Measurements from ENCODE around the gene SEMA5A.

Gene SEMA5A

DNA sequence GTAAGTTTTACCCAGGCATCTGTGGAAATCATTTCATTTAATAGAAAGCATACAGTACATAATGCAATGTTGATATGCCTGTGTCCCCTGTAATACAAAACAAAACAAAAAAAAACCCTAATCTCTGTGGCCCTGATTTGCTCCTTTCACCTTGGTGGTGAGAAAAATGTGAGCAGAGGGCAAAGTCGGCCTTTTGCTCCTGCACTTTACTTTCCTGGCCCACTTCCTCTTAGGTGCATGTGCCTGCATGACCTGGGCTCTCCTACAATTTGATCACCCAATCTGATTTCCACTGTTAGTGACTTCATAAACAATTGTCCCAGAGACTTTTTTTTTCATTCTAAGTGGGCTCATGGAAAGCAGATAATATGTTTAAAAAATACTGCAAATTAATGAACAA lies 424.3 kb downstream of the SEMA5A start:
- Histone ChIP-seq H3K36me3 (ENCODE audit: control insufficient read depth in 1 of 2, insufficient read depth in 2 of 2, low read length in 2 of 2) (no peaks in the 10 kb centered on the region), H3K9me3 (ENCODE audit: control insufficient read depth in 1 of 2, low read length in 2 of 2) (no peaks in the 10 kb centered on the region), H3K4me3 (ENCODE audit: low read depth in 1 of 2, low read length in 2 of 2) (no peak overlapping the region), H3K4me1 (ENCODE audit: control insufficient read depth in 1 of 2, insufficient read depth in 2 of 2, low read length in 2 of 2) (no peaks in the 10 kb centered on the region), H3K27me3 (ENCODE audit: low read depth, low read length) (no peaks in the 10 kb centered on the region), H3K27ac (ENCODE audit: low read length) (no peak overlapping the region)

DNA sequence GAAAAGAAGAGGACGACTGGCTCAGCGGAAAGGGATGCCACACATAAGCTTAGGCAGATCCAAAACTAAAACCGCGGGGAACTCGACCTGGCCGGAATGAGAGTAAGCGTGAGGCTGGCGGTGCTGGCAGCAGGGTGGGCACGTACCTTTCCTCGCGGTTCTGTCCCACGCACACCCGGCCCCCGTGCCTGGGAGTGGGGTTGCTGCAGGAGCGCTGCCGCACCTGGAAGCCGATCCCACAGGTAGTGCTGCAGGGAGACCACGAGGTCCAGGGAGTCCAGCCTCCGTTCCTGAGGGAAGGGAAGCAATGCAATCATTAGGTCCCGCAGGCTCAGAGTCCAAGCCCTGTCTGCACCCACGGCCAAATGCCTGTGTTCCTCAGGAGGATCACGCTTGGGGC lies 427.0 kb downstream of the SEMA5A start:
- Histone ChIP-seq H3K36me3 (ENCODE audit: control insufficient read depth in 1 of 2, insufficient read depth in 2 of 2, low read length in 2 of 2) (no peaks in the 10 kb centered on the region), H3K4me1 (ENCODE audit: control insufficient read depth in 1 of 2, insufficient read depth in 2 of 2, low read length in 2 of 2) (no peaks in the 10 kb centered on the region), H3K27ac (ENCODE audit: low read length) (no peak overlapping the region), H3K27me3 (ENCODE audit: low read depth, low read length) (no peaks in the 10 kb centered on the region), H3K9me3 (ENCODE audit: control insufficient read depth in 1 of 2, low read length in 2 of 2) (peaks cover 0 to 7% of the 10 kb centered on the region in 2 donors), H3K4me3 (ENCODE audit: low read depth in 1 of 2, low read length in 2 of 2) (no peak overlapping the region)

DNA sequence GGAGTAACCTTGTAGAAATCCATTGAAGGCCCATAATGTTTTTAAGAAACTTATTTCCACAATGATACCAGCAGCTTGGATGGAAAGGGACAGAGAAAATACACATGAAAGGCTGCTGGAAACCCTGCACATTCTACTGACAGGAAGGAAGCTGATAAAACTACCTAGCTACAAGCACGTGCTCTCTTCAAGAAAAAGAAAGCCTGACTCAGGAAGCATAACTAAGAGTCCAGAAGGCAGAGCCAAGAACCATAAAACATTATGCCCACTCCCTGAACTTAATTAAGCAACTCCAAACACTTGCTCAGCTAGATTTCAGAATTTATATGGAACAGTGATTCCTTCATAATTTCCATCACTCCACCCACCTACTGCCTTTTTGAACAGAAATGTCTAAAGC lies 430.8 kb downstream of the SEMA5A start:
- no peaks in the 10 kb centered on the region for H3K4me1 ChIP-seq (ENCODE audit: control insufficient read depth in 1 of 2, insufficient read depth in 2 of 2, low read length in 2 of 2)
- no peak overlapping the region for H3K27ac ChIP-seq (ENCODE audit: low read length)
- H3K4me3 ChIP-seq (ENCODE audit: low read depth in 1 of 2, low read length in 2 of 2): no peak overlapping the region
- no peaks in the 10 kb centered on the region for H3K27me3 ChIP-seq (ENCODE audit: low read depth, low read length)
- H3K9me3 ChIP-seq (ENCODE audit: control insufficient read depth in 1 of 2, low read length in 2 of 2): peaks cover 0 to 8% of the 10 kb centered on the region in 2 donors
- H3K36me3 ChIP-seq (ENCODE audit: control insufficient read depth in 1 of 2, insufficient read depth in 2 of 2, low read length in 2 of 2): no peaks in the 10 kb centered on the region

DNA sequence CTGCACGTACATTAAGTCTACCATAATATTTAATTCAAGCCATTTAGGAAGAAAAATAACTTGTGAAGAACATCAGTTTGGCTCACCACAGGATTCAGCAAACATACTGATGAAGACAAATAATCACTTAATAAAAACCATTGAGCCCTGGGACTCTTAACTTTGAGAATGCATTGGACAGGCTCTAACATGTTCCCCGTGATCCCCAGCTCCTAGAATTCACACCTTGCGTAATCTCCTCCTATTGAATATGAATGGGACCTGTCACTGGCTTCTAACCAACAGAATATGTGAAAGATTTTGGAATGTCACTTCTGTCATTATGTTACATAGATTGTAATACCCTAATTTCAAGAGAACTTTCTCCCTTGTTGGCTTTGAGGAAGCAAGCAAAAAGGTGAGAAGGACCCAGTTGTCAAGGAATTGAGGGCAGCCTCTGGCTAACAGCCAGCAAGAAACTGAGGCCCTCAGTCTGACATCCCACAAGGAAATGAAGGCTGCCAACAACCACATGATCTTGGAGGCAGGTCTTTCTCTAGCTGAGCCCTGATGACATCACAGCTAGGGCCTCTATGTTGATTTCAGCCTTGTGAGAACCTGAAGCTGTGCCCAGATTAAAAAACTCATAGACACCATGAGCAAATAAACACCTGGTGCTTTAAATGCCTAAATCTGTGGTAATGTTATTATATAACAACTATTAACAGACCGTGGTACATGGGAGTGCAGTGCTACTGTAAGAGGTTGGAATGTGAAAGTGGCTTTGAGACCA lies 433.2 kb downstream of the SEMA5A start:
- H3K27me3 ChIP-seq (ENCODE audit: low read depth, low read length): no peaks in the 10 kb centered on the region
- no peaks in the 10 kb centered on the region for H3K4me1 ChIP-seq (ENCODE audit: control insufficient read depth in 1 of 2, insufficient read depth in 2 of 2, low read length in 2 of 2)
- no peaks in the 10 kb centered on the region for H3K36me3 ChIP-seq (ENCODE audit: control insufficient read depth in 1 of 2, insufficient read depth in 2 of 2, low read length in 2 of 2)
- peaks cover 0 to 8% of the 10 kb centered on the region in 2 donors for H3K9me3 ChIP-seq (ENCODE audit: control insufficient read depth in 1 of 2, low read length in 2 of 2)
- no peak overlapping the region for H3K4me3 ChIP-seq (ENCODE audit: low read depth in 1 of 2, low read length in 2 of 2)
- no peak overlapping the region for H3K27ac ChIP-seq (ENCODE audit: low read length)

DNA sequence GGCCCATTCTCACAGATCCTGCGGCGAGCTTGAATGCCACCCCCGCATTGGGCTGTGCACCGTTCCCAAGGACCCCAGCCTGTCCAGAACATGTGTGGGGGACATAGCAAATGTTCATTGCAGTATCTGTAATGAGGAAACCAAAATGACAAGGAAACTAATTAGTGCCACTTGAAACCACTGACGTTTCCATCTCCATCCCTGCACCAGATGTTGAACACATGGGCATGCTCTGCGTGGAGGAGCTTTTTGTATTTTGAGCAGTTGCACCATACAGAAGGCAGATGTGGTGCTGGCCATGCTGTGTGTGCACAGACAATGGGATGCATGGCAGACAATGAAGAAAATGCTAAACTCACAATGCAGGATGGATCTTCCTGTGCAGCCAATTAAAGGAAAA lies 437.7 kb downstream of the SEMA5A start:
- no peaks in the 10 kb centered on the region for H3K27me3 ChIP-seq (ENCODE audit: low read depth, low read length)
- no peaks in the 10 kb centered on the region for H3K36me3 ChIP-seq (ENCODE audit: control insufficient read depth in 1 of 2, insufficient read depth in 2 of 2, low read length in 2 of 2)
- H3K9me3 ChIP-seq (ENCODE audit: control insufficient read depth in 1 of 2, low read length in 2 of 2): no peaks in the 10 kb centered on the region
- no peak overlapping the region for H3K27ac ChIP-seq (ENCODE audit: low read length)
- no peaks in the 10 kb centered on the region for H3K4me1 ChIP-seq (ENCODE audit: control insufficient read depth in 1 of 2, insufficient read depth in 2 of 2, low read length in 2 of 2)
- H3K4me3 ChIP-seq (ENCODE audit: low read depth in 1 of 2, low read length in 2 of 2): no peak overlapping the region

DNA sequence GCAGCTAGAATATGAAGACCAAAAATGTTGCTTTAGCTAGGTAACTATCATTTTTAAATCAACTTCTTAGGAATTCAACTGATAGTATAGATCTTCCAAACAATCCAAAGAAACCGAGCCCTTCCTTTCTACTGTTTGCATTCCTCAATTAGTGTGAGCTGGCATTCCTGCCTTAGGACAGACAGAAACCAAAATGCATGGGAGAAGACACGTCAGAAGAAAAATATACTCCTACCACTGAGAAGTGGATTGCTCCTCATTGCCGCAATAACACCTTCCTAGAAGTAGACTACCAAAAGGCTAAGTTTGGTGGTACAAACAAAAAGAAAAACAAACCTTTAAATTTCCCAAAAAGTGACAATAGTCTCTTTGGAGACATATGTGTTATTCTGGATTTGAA lies 440.0 kb downstream of the SEMA5A start:
- no peak overlapping the region for H3K27ac ChIP-seq (ENCODE audit: low read length)
- H3K36me3 ChIP-seq (ENCODE audit: control insufficient read depth in 1 of 2, insufficient read depth in 2 of 2, low read length in 2 of 2): no peaks in the 10 kb centered on the region
- H3K9me3 ChIP-seq (ENCODE audit: control insufficient read depth in 1 of 2, low read length in 2 of 2): no peaks in the 10 kb centered on the region
- no peaks in the 10 kb centered on the region for H3K4me1 ChIP-seq (ENCODE audit: control insufficient read depth in 1 of 2, insufficient read depth in 2 of 2, low read length in 2 of 2)
- no peaks in the 10 kb centered on the region for H3K27me3 ChIP-seq (ENCODE audit: low read depth, low read length)
- no peak overlapping the region for H3K4me3 ChIP-seq (ENCODE audit: low read depth in 1 of 2, low read length in 2 of 2)

DNA sequence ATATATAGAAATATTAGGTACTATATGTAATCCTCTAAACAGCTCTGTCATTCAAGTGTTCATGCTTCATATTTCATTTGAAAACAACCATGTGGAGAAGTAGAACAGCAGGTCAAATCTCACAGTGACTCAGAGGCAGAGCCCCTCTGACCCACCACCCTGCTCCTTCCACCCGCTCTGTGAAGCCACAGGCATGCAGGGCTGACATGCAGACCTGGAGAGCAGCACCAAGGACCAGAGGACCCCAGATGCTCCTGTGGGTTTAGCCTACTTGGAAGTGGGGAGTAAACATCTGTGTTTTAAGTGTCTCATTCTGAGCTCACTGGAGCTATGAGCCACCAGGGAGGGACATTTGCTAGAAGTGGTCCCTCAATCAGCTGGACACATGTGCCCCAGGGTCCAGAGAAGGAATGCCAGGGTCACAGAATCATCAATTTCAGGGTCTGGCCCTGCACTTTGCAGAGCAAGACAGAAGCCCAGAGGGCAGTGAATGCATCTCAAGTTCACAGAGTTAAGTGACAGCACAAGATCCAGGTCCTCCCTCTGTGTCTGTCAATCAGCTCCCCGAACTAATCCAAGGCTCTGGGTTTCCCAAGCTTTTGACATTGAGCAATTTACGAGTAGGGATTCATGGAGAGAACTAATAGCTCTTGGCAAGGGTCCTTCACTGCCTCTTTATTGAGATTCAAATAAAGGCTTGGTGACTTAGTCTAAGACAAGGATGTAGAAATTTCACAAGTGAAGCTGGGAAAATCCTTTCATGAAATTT lies 441.1 kb downstream of the SEMA5A start:
- H3K4me1 ChIP-seq (ENCODE audit: control insufficient read depth in 1 of 2, insufficient read depth in 2 of 2, low read length in 2 of 2): no peaks in the 10 kb centered on the region
- H3K27ac ChIP-seq (ENCODE audit: low read length): no peak overlapping the region
- H3K27me3 ChIP-seq (ENCODE audit: low read depth, low read length): no peaks in the 10 kb centered on the region
- H3K9me3 ChIP-seq (ENCODE audit: control insufficient read depth in 1 of 2, low read length in 2 of 2): no peaks in the 10 kb centered on the region
- no peaks in the 10 kb centered on the region for H3K36me3 ChIP-seq (ENCODE audit: control insufficient read depth in 1 of 2, insufficient read depth in 2 of 2, low read length in 2 of 2)
- H3K4me3 ChIP-seq (ENCODE audit: low read depth in 1 of 2, low read length in 2 of 2): no peak overlapping the region

DNA sequence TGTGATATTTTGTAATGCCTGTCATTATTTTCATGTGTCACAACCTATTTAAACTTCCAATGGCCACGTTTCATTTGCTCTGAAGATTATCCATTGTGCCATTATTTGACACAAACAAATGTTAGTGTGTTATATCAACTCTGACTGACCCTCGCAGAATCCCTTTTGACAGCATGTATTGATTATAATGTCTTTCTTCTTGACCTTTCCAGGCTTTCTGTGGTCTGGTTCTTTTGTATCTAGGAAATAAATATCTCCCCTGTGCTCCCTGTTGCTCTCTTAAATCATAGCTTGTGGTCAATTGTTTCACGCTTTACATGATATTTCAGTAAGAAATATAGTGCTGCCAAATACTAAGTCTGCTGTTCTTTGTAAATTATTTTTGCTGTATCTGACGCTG lies 442.6 kb downstream of the SEMA5A start:
- Histone ChIP-seq H3K27ac (ENCODE audit: low read length) (no peak overlapping the region), H3K4me1 (ENCODE audit: control insufficient read depth in 1 of 2, insufficient read depth in 2 of 2, low read length in 2 of 2) (no peaks in the 10 kb centered on the region), H3K27me3 (ENCODE audit: low read depth, low read length) (no peaks in the 10 kb centered on the region), H3K9me3 (ENCODE audit: control insufficient read depth in 1 of 2, low read length in 2 of 2) (no peaks in the 10 kb centered on the region), H3K4me3 (ENCODE audit: low read depth in 1 of 2, low read length in 2 of 2) (no peak overlapping the region), H3K36me3 (ENCODE audit: control insufficient read depth in 1 of 2, insufficient read depth in 2 of 2, low read length in 2 of 2) (no peaks in the 10 kb centered on the region)

DNA sequence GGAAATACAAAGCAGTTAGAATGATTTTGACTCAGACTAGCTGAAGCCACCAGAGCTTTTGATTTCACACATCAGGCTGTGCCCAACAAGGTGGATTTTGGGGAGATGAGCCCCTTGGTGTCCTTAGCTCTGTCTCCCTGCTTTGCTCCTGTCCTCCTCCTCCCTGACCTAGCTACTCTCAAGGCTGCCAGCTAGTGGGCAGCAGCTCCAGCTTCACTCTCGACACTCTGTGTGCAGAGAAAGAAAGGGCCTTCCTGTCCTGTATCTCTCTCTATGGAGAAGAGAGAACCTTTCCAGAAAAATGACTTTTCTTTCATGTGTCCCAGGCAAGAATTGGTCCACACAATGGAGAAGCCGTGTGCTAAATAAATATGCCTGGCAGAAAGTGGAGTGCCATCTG lies 446.2 kb downstream of the SEMA5A start:
- no peak overlapping the region for H3K27ac ChIP-seq (ENCODE audit: low read length)
- H3K36me3 ChIP-seq (ENCODE audit: control insufficient read depth in 1 of 2, insufficient read depth in 2 of 2, low read length in 2 of 2): no peaks in the 10 kb centered on the region
- no peaks in the 10 kb centered on the region for H3K9me3 ChIP-seq (ENCODE audit: control insufficient read depth in 1 of 2, low read length in 2 of 2)
- H3K4me1 ChIP-seq (ENCODE audit: control insufficient read depth in 1 of 2, insufficient read depth in 2 of 2, low read length in 2 of 2): no peaks in the 10 kb centered on the region
- no peaks in the 10 kb centered on the region for H3K27me3 ChIP-seq (ENCODE audit: low read depth, low read length)
- no peak overlapping the region for H3K4me3 ChIP-seq (ENCODE audit: low read depth in 1 of 2, low read length in 2 of 2)

DNA sequence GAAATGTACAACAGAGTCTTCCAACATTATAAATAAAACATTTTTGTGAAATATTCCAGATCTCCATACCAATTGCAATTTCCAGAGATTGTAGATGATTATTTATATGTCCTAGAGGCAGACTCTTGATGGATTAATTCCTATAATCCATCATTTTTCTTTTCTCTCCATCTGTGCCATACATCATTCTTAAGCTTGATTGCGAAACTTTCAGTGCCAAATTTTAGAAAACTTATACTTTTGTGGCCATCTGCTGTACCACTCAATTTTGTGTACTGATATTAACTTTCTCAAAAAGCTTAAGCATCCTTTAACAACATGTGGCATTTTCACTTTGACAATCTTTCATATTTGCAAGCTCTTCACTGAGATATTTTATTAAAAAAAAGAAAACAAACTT lies 446.9 kb downstream of the SEMA5A start:
- no peaks in the 10 kb centered on the region for H3K36me3 ChIP-seq (ENCODE audit: control insufficient read depth in 1 of 2, insufficient read depth in 2 of 2, low read length in 2 of 2)
- no peaks in the 10 kb centered on the region for H3K9me3 ChIP-seq (ENCODE audit: control insufficient read depth in 1 of 2, low read length in 2 of 2)
- no peak overlapping the region for H3K27ac ChIP-seq (ENCODE audit: low read length)
- H3K4me3 ChIP-seq (ENCODE audit: low read depth in 1 of 2, low read length in 2 of 2): no peak overlapping the region
- H3K27me3 ChIP-seq (ENCODE audit: low read depth, low read length): no peaks in the 10 kb centered on the region
- no peaks in the 10 kb centered on the region for H3K4me1 ChIP-seq (ENCODE audit: control insufficient read depth in 1 of 2, insufficient read depth in 2 of 2, low read length in 2 of 2)

DNA sequence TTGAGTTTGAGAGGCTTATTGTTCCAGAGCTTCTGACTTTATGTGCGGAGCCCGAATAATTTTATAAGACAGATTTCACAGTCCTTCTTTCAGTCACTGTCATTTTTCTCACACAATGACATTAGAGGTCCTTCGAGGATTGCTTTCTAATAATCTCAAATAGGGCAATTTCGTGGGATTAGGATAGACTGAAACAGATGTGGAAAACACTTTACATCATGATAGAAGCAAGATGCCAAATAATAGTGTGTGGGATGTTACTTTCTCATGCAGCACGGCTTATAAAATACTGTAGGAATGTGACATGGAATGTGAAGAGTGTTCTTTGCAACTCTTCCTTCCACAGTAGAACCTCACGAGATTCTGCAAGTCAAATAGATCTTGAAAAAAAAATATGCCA lies 451.3 kb downstream of the SEMA5A start:
- H3K9me3 ChIP-seq (ENCODE audit: control insufficient read depth in 1 of 2, low read length in 2 of 2): no peaks in the 10 kb centered on the region
- no peaks in the 10 kb centered on the region for H3K4me1 ChIP-seq (ENCODE audit: control insufficient read depth in 1 of 2, insufficient read depth in 2 of 2, low read length in 2 of 2)
- no peaks in the 10 kb centered on the region for H3K36me3 ChIP-seq (ENCODE audit: control insufficient read depth in 1 of 2, insufficient read depth in 2 of 2, low read length in 2 of 2)
- no peaks in the 10 kb centered on the region for H3K27me3 ChIP-seq (ENCODE audit: low read depth, low read length)
- H3K27ac ChIP-seq (ENCODE audit: low read length): no peak overlapping the region
- H3K4me3 ChIP-seq (ENCODE audit: low read depth in 1 of 2, low read length in 2 of 2): no peak overlapping the region
